ENCODE data around the gene MAP3K5.
A peak's percentile ranks its signal among the peaks of the same experiment; 100 is the strongest.

Gene MAP3K5

GRCh38 chr6:136774228-136775041, 17.8 kb downstream of the MAP3K5 start:
- in situ Hi-C loops (cut with MboI; ENCODE audit: low sequenced_read_pairs, unreplicated experiment), result no loop called here
- TF ChIP-seq, protein P1, sequence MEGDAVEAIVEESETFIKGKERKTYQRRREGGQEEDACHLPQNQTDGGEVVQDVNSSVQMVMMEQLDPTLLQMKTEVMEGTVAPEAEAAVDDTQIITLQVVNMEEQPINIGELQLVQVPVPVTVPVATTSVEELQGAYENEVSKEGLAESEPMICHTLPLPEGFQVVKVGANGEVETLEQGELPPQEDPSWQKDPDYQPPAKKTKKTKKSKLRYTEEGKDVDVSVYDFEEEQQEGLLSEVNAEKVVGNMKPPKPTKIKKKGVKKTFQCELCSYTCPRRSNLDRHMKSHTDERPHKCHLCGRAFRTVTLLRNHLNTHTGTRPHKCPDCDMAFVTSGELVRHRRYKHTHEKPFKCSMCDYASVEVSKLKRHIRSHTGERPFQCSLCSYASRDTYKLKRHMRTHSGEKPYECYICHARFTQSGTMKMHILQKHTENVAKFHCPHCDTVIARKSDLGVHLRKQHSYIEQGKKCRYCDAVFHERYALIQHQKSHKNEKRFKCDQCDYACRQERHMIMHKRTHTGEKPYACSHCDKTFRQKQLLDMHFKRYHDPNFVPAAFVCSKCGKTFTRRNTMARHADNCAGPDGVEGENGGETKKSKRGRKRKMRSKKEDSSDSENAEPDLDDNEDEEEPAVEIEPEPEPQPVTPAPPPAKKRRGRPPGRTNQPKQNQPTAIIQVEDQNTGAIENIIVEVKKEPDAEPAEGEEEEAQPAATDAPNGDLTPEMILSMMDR (IDR thresholded peaks at IDR 0.05; ENCODE audit: borderline replicate concordance, control extremely low read depth, extremely low read depth, insufficient read depth, missing control alignments), result no peak
- no peak for DNase-seq (ENCODE audit: low spot score)

- DNase-seq (ENCODE audit: low spot score), result no peak
- TF ChIP-seq, protein P1 (IDR thresholded peaks at IDR 0.05; ENCODE audit: borderline replicate concordance, control extremely low read depth, extremely low read depth, insufficient read depth, missing control alignments), result no peak
- in situ Hi-C loops (cut with MboI; ENCODE audit: low sequenced_read_pairs, unreplicated experiment), result no loop called here
These were observed 18.8 kb downstream of the MAP3K5 start for GRCh38 chr6:136773473-136773796.

DNA sequence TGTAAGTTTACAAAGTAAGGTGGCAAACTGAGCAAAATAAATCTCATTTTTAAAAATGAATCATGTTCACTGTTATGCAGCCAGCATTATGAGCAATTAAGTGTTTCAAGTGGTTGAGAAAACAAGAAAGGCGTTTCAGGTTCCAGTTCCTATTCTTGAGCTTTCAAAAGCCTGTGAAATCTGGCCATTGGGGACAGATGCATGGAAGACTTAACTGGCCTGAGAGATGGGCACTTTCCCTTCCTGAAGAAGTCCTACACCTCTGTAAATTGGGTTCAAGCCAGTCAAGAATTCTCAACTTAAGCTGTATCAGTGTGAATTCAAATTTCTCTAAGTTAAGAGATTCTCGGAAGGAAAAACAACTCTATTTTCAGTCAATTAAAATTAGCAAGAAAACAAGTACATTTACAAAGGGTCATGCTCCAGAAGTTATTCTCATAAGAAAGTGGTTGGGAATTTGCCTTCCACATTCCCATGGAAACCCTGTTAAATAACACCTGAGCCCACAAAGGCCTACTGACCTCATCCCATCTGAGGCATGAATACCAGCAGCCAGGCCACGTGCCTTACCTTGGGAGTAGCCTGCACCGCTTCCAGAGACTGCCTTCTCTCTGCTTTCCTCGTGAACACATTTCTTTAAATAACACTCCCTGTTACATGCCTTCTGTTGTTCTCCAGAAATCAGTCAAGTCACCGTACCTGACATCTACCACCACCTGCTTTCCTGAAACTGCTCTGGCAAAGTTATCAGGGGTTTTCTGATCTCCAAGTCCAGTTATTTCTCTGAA, 19.4 kb downstream of the MAP3K5 start:
- in situ Hi-C loops (cut with MboI; ENCODE audit: low sequenced_read_pairs, unreplicated experiment), result no loop called here
- TF ChIP-seq, protein P1 (IDR thresholded peaks at IDR 0.05; ENCODE audit: borderline replicate concordance, control extremely low read depth, extremely low read depth, insufficient read depth, missing control alignments), result no peak
- DNase-seq (ENCODE audit: low spot score), result peak; percentile 46

GRCh38 chr6:136771306-136771705, 21.0 kb downstream of the MAP3K5 start:
- in situ Hi-C loops (cut with MboI; ENCODE audit: low sequenced_read_pairs, unreplicated experiment), result no loop called here
- TF ChIP-seq, protein P1 (IDR thresholded peaks at IDR 0.05; ENCODE audit: borderline replicate concordance, control extremely low read depth, extremely low read depth, insufficient read depth, missing control alignments), result no peak
- no peak for DNase-seq (ENCODE audit: low spot score)

GRCh38 chr6:136769759-136770158, 22.5 kb downstream of the MAP3K5 start:
- no peak for DNase-seq (ENCODE audit: low spot score)
- in situ Hi-C loops (cut with MboI; ENCODE audit: low sequenced_read_pairs, unreplicated experiment), result no loop called here
- TF ChIP-seq, protein P1 (IDR thresholded peaks at IDR 0.05; ENCODE audit: borderline replicate concordance, control extremely low read depth, extremely low read depth, insufficient read depth, missing control alignments), result no peak

DNA sequence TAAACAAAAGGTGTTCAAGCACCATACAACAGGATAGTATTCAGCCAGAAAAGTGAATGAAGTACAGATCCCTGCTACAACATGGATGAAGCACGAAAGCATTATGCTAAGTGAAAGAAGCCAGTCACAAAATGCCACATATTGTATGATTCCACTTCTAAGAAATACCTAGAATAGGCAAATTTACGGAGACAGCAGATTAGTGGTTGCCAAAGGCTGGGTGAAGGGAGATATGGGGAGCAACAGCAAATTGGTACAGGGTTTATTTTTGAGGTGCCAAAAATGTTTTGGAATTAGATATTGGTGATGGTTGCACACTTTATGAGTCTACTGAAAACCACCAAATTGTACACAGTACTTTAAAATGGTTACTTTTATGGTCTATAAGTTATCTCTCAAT, 23.2 kb downstream of the MAP3K5 start:
- DNase-seq (ENCODE audit: low spot score), result no peak
- in situ Hi-C loops (cut with MboI; ENCODE audit: low sequenced_read_pairs, unreplicated experiment), result no loop called here
- TF ChIP-seq, protein P1 (IDR thresholded peaks at IDR 0.05; ENCODE audit: borderline replicate concordance, control extremely low read depth, extremely low read depth, insufficient read depth, missing control alignments), result no peak
